ENCODE measurements around the gene ISG15.

- no peak for TF ChIP-seq EZH2 (IDR thresholded peaks at IDR 0.05)
- TF ChIP-seq POLR2AphosphoS5 (IDR thresholded peaks at IDR 0.05; ENCODE audit: borderline replicate concordance, low read depth, low read length): peak; percentile 48; the same call in 1 of the 2 replicates
Observed at GRCh38 chr1:1040004-1040991, 27.0 kb downstream of the ISG15 start.
